A673 (cell line): ENCODE results near the gene MRPL27. TPM values are rescaled to one million over a fixed set of nuclear protein-coding genes. Genes with fewer than 3 reads are reported as not detected.

Source experiments
- BruUV-seq: library from RNA; stranded (reverse); fragments of 400-500 nt; replicated peaks from 2 replicates; lab custom pipeline; 2021; lab: Mats Ljungman, UMichigan
- CTCF ChIA-PET: fragments of 300-600 bp; sonication (Branson Sonifier 250); formaldehyde crosslinking; loops from one replicate; lab custom pipeline; 2022; ENCODE audit warnings: antibody characterized with exemption; lab: Charles Lee
- POLR2A ChIA-PET: fragments of 300-600 bp; sonication (Branson Sonifier 250); formaldehyde crosslinking; loops from one replicate; lab custom pipeline; 2022; ENCODE audit warnings: antibody characterized with exemption; ENCODE audit not compliant: low non-redundant PET; lab: Charles Lee
- DNase-seq: peaks from one replicate; pipeline ENCODE4 v3.0.0-alpha.2; 2015; ENCODE audit warnings: low spot score
- H3K27ac ChIP-seq: fragments of 200-600 bp; sonication (generic); 2 replicates; pipeline ENCODE4 v1.5.1; 2016; ENCODE audit warnings: mixed run types, low read depth, mild to moderate bottlenecking, mixed read lengths, antibody characterized with exemption, low read length; ENCODE audit not compliant: poor library complexity, severe bottlenecking
- H3K27me3 ChIP-seq: fragments of 200-600 bp; sonication (generic); replicated peaks from 2 replicates; pipeline ENCODE4 v1.6.1; 2017; ENCODE audit warnings: mixed run types, low read depth, mild to moderate bottlenecking, mixed read lengths, antibody characterized with exemption, low read length; ENCODE audit not compliant: insufficient read depth, poor library complexity
- H3K36me3 ChIP-seq: fragments of 200-600 bp; sonication (generic); 2 replicates; pipeline ENCODE4 v1.6.1; 2016; ENCODE audit warnings: mixed run types, mild to moderate bottlenecking, mixed read lengths, antibody characterized with exemption, low read length; ENCODE audit not compliant: insufficient read depth, poor library complexity, severe bottlenecking
- H3K4me1 ChIP-seq: fragments of 200-600 bp; sonication (generic); 2 replicates; pipeline ENCODE4 v1.6.1; 2017; ENCODE audit warnings: mixed run types, mild to moderate bottlenecking, mixed read lengths, antibody characterized with exemption, low read length; ENCODE audit not compliant: insufficient read depth, poor library complexity, severe bottlenecking
- H3K4me3 ChIP-seq: fragments of 200-600 bp; sonication (generic); 2 replicates; pipeline ENCODE4 v1.5.1; 2016; ENCODE audit warnings: low read depth, mixed run types, mild to moderate bottlenecking, mixed read lengths, low read length; ENCODE audit not compliant: poor library complexity, severe bottlenecking
- H3K9me3 ChIP-seq: fragments of 200-600 bp; sonication (generic); 2 replicates; pipeline ENCODE4 v1.6.1; 2016; ENCODE audit warnings: mixed run types, low read depth, mild to moderate bottlenecking, mixed read lengths, antibody characterized with exemption, low read length; ENCODE audit not compliant: poor library complexity, severe bottlenecking
- EZH2 ChIP-seq: fragments of 200-600 bp; sonication (generic); IDR thresholded peaks from 2 replicates; pipeline ENCODE4 v1.6.1; 2017; ENCODE audit warnings: borderline replicate concordance, low read depth, mild to moderate bottlenecking, mixed read lengths, antibody characterized with exemption, low read length; ENCODE audit not compliant: poor library complexity, severe bottlenecking
- intact Hi-C: fragments of 100-400 bp; cut with micrococcal nuclease; formaldehyde crosslinking; loops from one replicate; pipeline ENCODE4 v1.10.0; 2022; ENCODE audit not compliant: unreplicated experiment
- total RNA-seq: library from RNA; stranded (reverse); gene quantifications from 2 replicates; pipeline ENCODE4 v1.2.3, GENCODE V29; 2021
- TF ChIP-seq, protein P1 (sequence below): fragments of 300-800, 200-600 bp; sonication (generic); conservative IDR thresholded peaks from 2 replicates; pipeline ENCODE4 v1.5.1; 2017; ENCODE audit warnings: low read depth, mild to moderate bottlenecking, antibody characterized with exemption, low read length, moderate library complexity, mixed read lengths

MRPL27 gene
- total RNA-seq, 1 experiment from 2014 or later: 85.6 TPM

DNA sequence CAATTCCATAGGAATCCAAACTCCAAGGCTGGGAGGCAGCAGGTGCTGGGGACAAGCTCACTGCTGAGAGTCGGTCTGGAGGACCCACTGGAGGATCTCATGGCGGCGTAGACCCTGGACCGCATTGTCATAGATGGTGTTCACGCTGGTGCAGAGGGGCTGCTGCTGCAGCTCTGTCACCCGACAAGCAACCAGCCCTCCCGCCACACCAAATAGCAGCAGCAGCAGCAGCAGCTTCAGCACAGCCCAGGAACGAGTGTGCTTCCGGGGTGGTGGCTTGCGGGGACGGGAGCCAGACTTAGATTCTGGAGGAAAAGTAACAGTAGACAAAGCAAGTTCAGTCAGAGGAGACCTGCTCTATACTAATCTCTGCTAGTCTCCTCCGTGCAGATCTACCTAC lies 9.9 kb upstream of the MRPL27 start:
- Histone ChIP-seq H3K4me3 (no peak overlapping the region), H3K27ac (no peak overlapping the region), H3K4me1 (no peaks in the 10 kb centered on the region), H3K27me3 (no peaks in the 10 kb centered on the region), H3K36me3 (peaks cover 87% of the 10 kb centered on the region), H3K9me3 (no peaks in the 10 kb centered on the region)
- no peak for DNase-seq
- intact Hi-C loops: no loop called here
- no TSS peak for BruUV-seq
- TF ChIP-seq, protein P1, sequence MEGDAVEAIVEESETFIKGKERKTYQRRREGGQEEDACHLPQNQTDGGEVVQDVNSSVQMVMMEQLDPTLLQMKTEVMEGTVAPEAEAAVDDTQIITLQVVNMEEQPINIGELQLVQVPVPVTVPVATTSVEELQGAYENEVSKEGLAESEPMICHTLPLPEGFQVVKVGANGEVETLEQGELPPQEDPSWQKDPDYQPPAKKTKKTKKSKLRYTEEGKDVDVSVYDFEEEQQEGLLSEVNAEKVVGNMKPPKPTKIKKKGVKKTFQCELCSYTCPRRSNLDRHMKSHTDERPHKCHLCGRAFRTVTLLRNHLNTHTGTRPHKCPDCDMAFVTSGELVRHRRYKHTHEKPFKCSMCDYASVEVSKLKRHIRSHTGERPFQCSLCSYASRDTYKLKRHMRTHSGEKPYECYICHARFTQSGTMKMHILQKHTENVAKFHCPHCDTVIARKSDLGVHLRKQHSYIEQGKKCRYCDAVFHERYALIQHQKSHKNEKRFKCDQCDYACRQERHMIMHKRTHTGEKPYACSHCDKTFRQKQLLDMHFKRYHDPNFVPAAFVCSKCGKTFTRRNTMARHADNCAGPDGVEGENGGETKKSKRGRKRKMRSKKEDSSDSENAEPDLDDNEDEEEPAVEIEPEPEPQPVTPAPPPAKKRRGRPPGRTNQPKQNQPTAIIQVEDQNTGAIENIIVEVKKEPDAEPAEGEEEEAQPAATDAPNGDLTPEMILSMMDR: no peak
- no peak for TF ChIP-seq EZH2
- CTCF ChIA-PET: no interaction called here
- POLR2A ChIA-PET: no interaction called here

- CTCF ChIA-PET: no interaction called here
- peaks cover 77% of the 10 kb centered on the region for H3K36me3 ChIP-seq
- BruUV-seq: no TSS peak
Measured at GRCh38 chr17:50381920-50382319, 8.9 kb upstream of the MRPL27 start.

GRCh38 chr17:50381260-50381815 lies 8.4 kb upstream of the MRPL27 start:
- TSS peak; percentile 62 for BruUV-seq
- Histone ChIP-seq H3K36me3 (peaks cover 71% of the 10 kb centered on the region), H3K4me3 (no peak overlapping the region), H3K9me3 (no peaks in the 10 kb centered on the region), H3K27ac (no peak overlapping the region), H3K4me1 (no peaks in the 10 kb centered on the region), H3K27me3 (no peaks in the 10 kb centered on the region)
- CTCF ChIA-PET: no interaction called here
- intact Hi-C loops: no loop called here
- TF ChIP-seq EZH2: no peak
- TF ChIP-seq, protein P1: no peak
- POLR2A ChIA-PET: no interaction called here
- DNase-seq: no peak

More at GRCh38 chr17:50381920-50382319, 8.9 kb upstream of the MRPL27 start:
- DNase-seq: no peak
- Histone ChIP-seq H3K9me3 (no peaks in the 10 kb centered on the region), H3K27ac (no peak overlapping the region), H3K4me3 (no peak overlapping the region), H3K4me1 (no peaks in the 10 kb centered on the region), H3K27me3 (no peaks in the 10 kb centered on the region)
- TF ChIP-seq, protein P1: no peak
- no peak for TF ChIP-seq EZH2
- POLR2A ChIA-PET: no interaction called here
- intact Hi-C loops: no loop called here
